B cell (primary cell): ENCODE measurements around the gene PBX1. TPM values are rescaled to one million over a fixed set of nuclear protein-coding genes. Genes with fewer than 3 reads are reported as not detected.

Experiments
- ATAC-seq: fragments of 200-7000 bp; cut with Tn5 transposase; one replicate; pipeline ENCODE4 v1.10.0; 2021; ENCODE audit warnings: low read depth, mild to moderate bottlenecking, moderate number of reproducible peaks, moderate library complexity
- CTCF ChIA-PET: fragments of 350-600 bp; sonication (Branson Sonifier 250); formaldehyde crosslinking; loops from one replicate; lab custom pipeline; 2021; ENCODE audit warnings: antibody characterized with exemption, inconsistent platforms; lab: Charles Lee
- POLR2A ChIA-PET: fragments of 350-600 bp; sonication (Branson Sonifier 250); formaldehyde crosslinking; loops from one replicate; lab custom pipeline; 2021; ENCODE audit warnings: antibody characterized with exemption; lab: Charles Lee
- DNase-seq: peaks from one replicate; pipeline ENCODE4 v3.0.0; 2013
- H2AFZ ChIP-seq: 2 replicates; pipeline ENCODE4 v1.6.1; 2012; ENCODE audit warnings: mild to moderate bottlenecking, low read depth, low read length; ENCODE audit not compliant: insufficient read depth, poor library complexity, severe bottlenecking
- H3K27ac ChIP-seq, 2 donors: 1 replicate in 1 of 2; 2 replicates in 1 of 2; pipeline ENCODE4 v1.5.1; 2012 to 2013; ENCODE audit warnings: low read length in 2 of 2, mild to moderate bottlenecking in 2 of 2, moderate library complexity in 1 of 2
- H3K27me3 ChIP-seq, 4 experiments: fragments of 200-600 bp in 1 of 4; sonication (generic) in 1 of 4; replicated peaks in 1 of 4; 1 replicate in 2 of 4; 2 replicates in 2 of 4; pipeline versions ENCODE4 v1.6.1 to v1.7.0; 2013 to 2016; ENCODE audit warnings: low read length in 3 of 4, mild to moderate bottlenecking in 2 of 4, mixed read lengths in 1 of 4, moderate library complexity in 1 of 4; ENCODE audit not compliant: insufficient read depth in 4 of 4, control insufficient read depth in 3 of 4; ENCODE audit errors: control extremely low read depth in 1 of 4
- H3K36me3 ChIP-seq, 2 experiments: replicated peaks in 1 of 2; 1 replicate in 1 of 2; 2 replicates in 1 of 2; pipeline versions ENCODE4 v1.6.1 to v1.7.1; 2013; ENCODE audit warnings: low read length in 1 of 2; ENCODE audit not compliant: insufficient read depth in 2 of 2, control insufficient read depth in 1 of 2; ENCODE audit errors: control extremely low read depth in 1 of 2, extremely low read depth in 1 of 2
- H3K4me1 ChIP-seq, 2 donors: fragments of 200-600 bp in 1 of 2; sonication (generic) in 1 of 2; 1 replicate in 1 of 2; 2 replicates in 1 of 2; pipeline versions ENCODE4 v1.5.1 to v1.6.1; 2013 to 2017; ENCODE audit warnings: low read length in 2 of 2; ENCODE audit not compliant: control insufficient read depth in 2 of 2, insufficient read depth in 2 of 2
- H3K4me2 ChIP-seq: replicated peaks from 2 replicates; pipeline ENCODE3; 2012; ENCODE audit warnings: mild to moderate bottlenecking, low read depth, low read length; ENCODE audit not compliant: poor library complexity, severe bottlenecking
- H3K4me3 ChIP-seq, 5 experiments: fragments of 200-600 bp in 1 of 5; sonication (generic) in 1 of 5; 1 replicate in 3 of 5; 2 replicates in 2 of 5; pipeline versions ENCODE4 v1.5.1 to v1.7.0; 2011 to 2016; ENCODE audit warnings: low read length in 4 of 5, mild to moderate bottlenecking in 4 of 5, low read depth in 2 of 5, control low read depth in 1 of 5, moderate library complexity in 1 of 5; ENCODE audit not compliant: insufficient read depth in 1 of 5; ENCODE audit errors: control extremely low read depth in 1 of 5, extremely low read depth in 1 of 5
- H3K79me2 ChIP-seq: fragments of 200-600 bp; sonication (generic); one replicate; pipeline ENCODE4 v1.6.0; 2016; ENCODE audit warnings: low read length; ENCODE audit not compliant: control insufficient read depth, insufficient read depth
- H3K9ac ChIP-seq: fragments of 200-600 bp; sonication (generic); 2 replicates; pipeline ENCODE4 v1.6.1; 2017; ENCODE audit warnings: mild to moderate bottlenecking, low read length, moderate library complexity
- H3K9me3 ChIP-seq, 3 donors: one replicate each; pipeline versions ENCODE4 v1.6.1 to v1.7.1; 2013; ENCODE audit warnings: low read length in 2 of 3; ENCODE audit not compliant: control insufficient read depth in 2 of 3, insufficient read depth in 1 of 3; ENCODE audit errors: control extremely low read depth in 1 of 3
- H4K20me1 ChIP-seq: 2 replicates; pipeline ENCODE4 v1.6.0; 2012; ENCODE audit warnings: mild to moderate bottlenecking, low read length; ENCODE audit not compliant: insufficient read depth, control insufficient read depth, poor library complexity, severe bottlenecking
- H3K27ac Mint-ChIP-seq: one replicate; pipeline ENCODE4 v1.8.0; 2021; ENCODE audit warnings: mixed read lengths
- H3K27me3 Mint-ChIP-seq: one replicate; pipeline ENCODE4 v1.8.0; 2021; ENCODE audit warnings: mixed read lengths
- H3K4me1 Mint-ChIP-seq: one replicate; pipeline ENCODE4 v1.8.0; 2021; ENCODE audit warnings: mixed read lengths
- H3K4me3 Mint-ChIP-seq: one replicate; pipeline ENCODE4 v1.8.0; 2021; ENCODE audit warnings: mixed read lengths
- H3K9me3 Mint-ChIP-seq: one replicate; pipeline ENCODE4 v1.8.0; 2022; ENCODE audit warnings: mixed read lengths; ENCODE audit not compliant: insufficient read depth
- CTCF ChIP-seq: fragments of 200-600 bp; IDR thresholded peaks from one replicate; pipeline ENCODE4 v1.8.0; 2022; ENCODE audit warnings: antibody characterized with exemption, mild to moderate bottlenecking
- EZH2 ChIP-seq: IDR thresholded peaks from 2 replicates; pipeline ENCODE4 v1.6.1; 2012; ENCODE audit warnings: borderline replicate concordance, low read depth, mild to moderate bottlenecking, moderate library complexity, low read length; ENCODE audit not compliant: insufficient read depth, poor library complexity, severe bottlenecking
- WGBS: methylation state at CpG from one replicate; pipeline ENCODE4 v1.1.5; 2013; ENCODE audit warnings: missing lambda C conversion rate; ENCODE audit not compliant: insufficient coverage; 5-methylcytosine and 5-hydroxymethylcytosine counted together
- intact Hi-C: fragments of 100-400 bp; cut with micrococcal nuclease; formaldehyde crosslinking; loops from one replicate; pipeline ENCODE4 v1.10.0; 2022
- polyA plus RNA-seq: library from polyadenylated mRNA; depleted of rRNA; stranded (reverse); fragments of >200 nt; gene quantifications from 2 replicates; pipeline ENCODE4 v1.2.3, GENCODE V29; 2012
- total RNA-seq, 2 donors: library from RNA; stranded (reverse); fragments of 120-200 nt in 1 of 2; gene quantifications; 1 replicate in 1 of 2; 2 replicates in 1 of 2; pipeline versions ENCODE4 v1.2.3 to v1.2.4, GENCODE V29; 2013 to 2022

The PBX1 gene
- total and polyA plus RNA-seq, 2 donors (not counting 1 experiment from before 2014, with no cell fraction given), result 0.32 TPM; not detected in 1

- Histone ChIP-seq H2AFZ (no peak overlapping the region), H3K9ac (no peak overlapping the region), H4K20me1 (no peaks in the 10 kb centered on the region), H3K36me3 (no peaks in the 10 kb centered on the region), H3K27me3 (peaks cover 0 to 26% (median 20%) of the 10 kb centered on the region in 4 experiments), H3K4me2 (no peak overlapping the region), H3K79me2 (no peaks in the 10 kb centered on the region), H3K4me3 (no peak overlapping the region), H3K9me3 (peaks cover 0 to 1% (median 0%) of the 10 kb centered on the region in 3 donors), H3K4me1 (peaks cover 8 to 15% of the 10 kb centered on the region in 2 donors), H3K27ac (no peak overlapping the region)
- ChIA-PET CTCF (no interaction called here), POLR2A (no interaction called here)
- no peak overlapping the region for H3K27ac Mint-ChIP-seq
- DNase-seq, result no peak
- no peak for TF ChIP-seq CTCF
- no peak for TF ChIP-seq EZH2
- no peaks in the 10 kb centered on the region for H3K9me3 Mint-ChIP-seq
- intact Hi-C loops, result no loop called here
- H3K4me1 Mint-ChIP-seq, result peaks cover 13% of the 10 kb centered on the region
- H3K27me3 Mint-ChIP-seq, result peaks cover 24% of the 10 kb centered on the region
- no peak overlapping the region for H3K4me3 Mint-ChIP-seq
- ATAC-seq, result no peak
Measured at GRCh38 chr1:164562061-164562460, 3.1 kb downstream of the PBX1 start.

GRCh38 chr1:164562511-164562910 lies 3.5 kb downstream of the PBX1 start:
- Mint-ChIP-seq H3K27ac (no peak overlapping the region), H3K4me1 (peaks cover 13% of the 10 kb centered on the region), H3K27me3 (peaks cover 22% of the 10 kb centered on the region), H3K9me3 (no peaks in the 10 kb centered on the region), H3K4me3 (no peak overlapping the region)
- DNase-seq (no peak), ATAC-seq (no peak)
- H3K27me3 ChIP-seq, result peaks cover 0 to 26% (median 18%) of the 10 kb centered on the region in 4 experiments
- 100% methylated on average over 2 of the region's 4 CpGs for WGBS
- H3K4me3 ChIP-seq, result no peak overlapping the region
- intact Hi-C loops, result no loop called here
- no peak for TF ChIP-seq CTCF
- no peak for TF ChIP-seq EZH2
- no peaks in the 10 kb centered on the region for H3K9me3 ChIP-seq
- no peaks in the 10 kb centered on the region for H4K20me1 ChIP-seq
- H3K27ac ChIP-seq, result no peak overlapping the region
- ChIA-PET POLR2A (no interaction called here), CTCF (no interaction called here)
- no peaks in the 10 kb centered on the region for H3K79me2 ChIP-seq
- H3K4me2 ChIP-seq, result no peak overlapping the region
- no peak overlapping the region for H2AFZ ChIP-seq
- H3K36me3 ChIP-seq, result no peaks in the 10 kb centered on the region
- H3K9ac ChIP-seq, result no peak overlapping the region
- peaks cover 8 to 15% of the 10 kb centered on the region in 2 donors for H3K4me1 ChIP-seq
